SW 1271 (cell line): ENCODE data around the gene NDST1.

ENCODE experiments used
- DNase-seq, 2 experiments: peaks; one replicate each; lab custom pipeline; 2025; lab: John Stamatoyannopoulos, UW

NDST1 gene

DNA sequence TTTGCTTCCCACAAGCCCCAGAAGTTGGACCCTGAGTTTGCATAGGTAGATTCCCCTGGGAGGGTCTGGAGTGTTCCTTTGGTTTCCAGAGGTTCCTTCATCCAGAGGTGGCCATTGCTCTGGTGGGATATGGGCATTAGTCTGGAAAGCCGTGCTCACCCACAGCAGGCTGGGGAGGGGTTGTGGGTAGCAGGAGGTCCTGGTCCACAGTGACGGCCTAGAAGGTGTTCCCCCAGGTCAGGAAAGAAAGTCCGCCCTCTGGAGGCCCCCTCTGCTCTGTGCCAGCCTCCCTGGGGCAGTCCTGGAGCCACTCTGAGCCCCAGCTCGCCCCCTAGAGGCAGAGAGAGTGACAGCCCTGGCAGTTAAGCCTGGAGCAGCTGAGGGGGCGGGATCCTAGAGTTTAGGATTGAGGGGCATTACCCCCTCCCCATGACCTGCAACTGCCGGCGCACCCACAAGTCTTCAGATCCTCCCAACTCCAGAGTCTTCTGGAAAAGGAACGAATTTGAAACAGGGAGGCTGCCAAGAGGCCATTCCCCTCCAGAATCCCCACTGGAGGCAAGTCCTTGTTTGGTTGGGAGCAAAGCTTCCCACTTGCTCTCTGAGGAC lies 36.8 kb downstream of the NDST1 start:
- DNase-seq: peak; percentile 58 to 69

DNA sequence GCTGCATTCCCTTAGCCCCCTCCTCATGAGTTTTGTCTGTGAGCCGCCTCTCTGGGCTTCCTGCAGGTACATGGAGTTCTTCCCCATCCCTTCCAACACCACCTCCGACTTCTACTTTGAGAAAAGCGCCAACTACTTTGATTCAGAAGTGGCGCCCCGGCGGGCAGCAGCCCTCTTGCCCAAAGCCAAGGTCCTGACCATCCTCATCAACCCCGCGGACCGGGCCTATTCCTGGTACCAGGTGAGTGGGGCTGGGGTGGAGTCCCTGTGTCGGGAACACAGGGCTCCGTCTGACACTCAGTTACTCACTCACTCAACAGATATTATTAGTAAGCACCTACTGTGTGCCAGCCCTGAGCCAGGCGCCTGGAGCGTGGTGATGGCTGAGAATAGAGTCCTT lies 37.3 kb downstream of the NDST1 start:
- no peak for DNase-seq

DNA sequence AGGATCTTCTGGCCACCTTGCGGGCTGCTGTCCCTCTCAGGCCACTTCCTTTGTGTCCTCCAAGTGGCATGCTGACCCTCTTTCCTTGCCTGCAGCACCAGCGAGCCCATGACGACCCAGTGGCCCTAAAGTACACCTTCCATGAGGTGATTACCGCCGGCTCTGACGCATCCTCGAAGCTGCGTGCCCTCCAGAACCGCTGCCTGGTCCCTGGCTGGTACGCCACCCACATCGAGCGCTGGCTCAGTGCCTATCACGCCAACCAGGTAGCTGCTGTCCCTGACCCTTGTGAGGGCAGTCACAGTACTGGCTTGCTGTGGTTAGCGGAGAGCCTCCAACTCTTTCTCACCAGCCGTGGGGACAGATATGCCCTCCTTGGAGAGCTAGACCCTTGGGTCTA lies 40.2 kb downstream of the NDST1 start:
- no peak for DNase-seq

DNA sequence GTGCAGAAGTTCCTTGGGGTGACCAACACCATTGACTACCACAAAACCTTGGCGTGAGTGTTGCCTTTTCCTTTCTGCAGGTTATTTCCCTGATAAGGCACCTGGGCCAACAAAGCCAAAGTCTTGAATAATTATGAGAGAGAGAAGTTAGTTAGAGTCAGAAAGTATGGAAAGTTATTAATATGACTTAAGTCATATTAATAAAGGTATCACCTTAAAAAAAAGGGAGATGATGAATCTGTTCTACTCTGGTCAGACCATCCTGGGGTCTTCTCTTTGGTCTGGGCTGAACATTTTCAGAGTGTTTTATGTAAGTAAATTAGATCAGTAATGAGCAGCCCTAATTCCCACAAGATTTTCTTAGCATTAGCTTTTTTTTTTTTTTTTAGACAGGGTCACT lies 41.8 kb downstream of the NDST1 start:
- no peak for DNase-seq

DNA sequence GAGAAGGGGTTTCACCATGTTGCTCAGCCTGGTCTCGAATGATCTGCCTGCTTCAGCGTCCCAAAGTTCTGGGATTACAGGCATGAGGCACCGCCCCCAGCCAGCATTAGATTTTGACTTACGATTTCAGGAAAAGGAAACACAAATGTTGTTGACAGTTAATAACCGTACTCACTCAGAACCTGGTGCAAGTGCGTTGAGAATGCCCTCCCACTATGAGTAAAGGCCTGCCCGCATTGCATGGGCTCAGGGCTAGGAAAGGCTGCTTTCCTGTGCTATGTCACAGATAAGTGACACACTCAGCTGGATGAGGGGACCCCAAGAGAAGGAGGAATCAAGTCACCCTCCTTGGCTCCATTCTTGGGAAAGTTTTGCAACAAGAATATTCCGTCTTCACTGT lies 42.4 kb downstream of the NDST1 start:
- DNase-seq: no peak

DNA sequence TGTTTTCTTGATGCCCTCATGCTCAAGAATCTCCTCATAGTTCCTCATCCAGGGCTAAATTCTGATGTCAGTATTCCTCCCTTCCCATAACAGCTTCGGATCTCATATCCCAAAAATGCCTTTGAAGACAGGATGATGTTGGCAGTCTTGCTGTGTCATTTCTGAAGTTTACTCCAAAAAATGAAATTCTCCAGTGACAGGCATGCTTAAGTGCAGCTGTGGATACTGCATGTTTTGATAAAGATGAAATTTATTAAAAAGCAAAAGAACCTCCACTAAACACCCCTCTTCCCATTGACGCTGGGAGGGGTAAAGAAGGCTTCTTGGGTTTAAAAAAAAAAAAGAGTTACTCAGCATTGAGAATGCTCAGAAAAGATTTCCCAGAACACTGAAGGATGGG lies 43.1 kb downstream of the NDST1 start:
- no peak for DNase-seq

DNA sequence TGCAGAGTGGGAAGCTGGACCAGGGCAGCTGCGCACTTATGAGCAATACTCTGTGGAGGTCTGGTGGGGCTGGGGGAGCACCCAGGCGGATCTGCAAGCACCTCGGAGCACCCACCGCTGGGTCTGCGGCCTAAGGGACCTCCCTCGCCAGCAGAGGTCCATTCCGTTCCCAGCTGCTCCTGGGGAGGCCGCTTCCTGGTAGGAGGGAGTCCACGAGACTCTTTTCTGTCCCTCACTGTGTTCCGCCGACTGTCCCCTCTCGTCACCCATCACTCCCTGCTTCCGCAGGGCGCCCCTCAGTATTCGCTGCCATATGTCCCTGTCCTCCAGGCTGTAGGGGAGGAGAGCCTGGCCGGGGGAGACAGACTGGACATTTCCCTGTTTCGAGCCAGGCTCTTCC lies 45.5 kb downstream of the NDST1 start:
- no peak for DNase-seq

DNA sequence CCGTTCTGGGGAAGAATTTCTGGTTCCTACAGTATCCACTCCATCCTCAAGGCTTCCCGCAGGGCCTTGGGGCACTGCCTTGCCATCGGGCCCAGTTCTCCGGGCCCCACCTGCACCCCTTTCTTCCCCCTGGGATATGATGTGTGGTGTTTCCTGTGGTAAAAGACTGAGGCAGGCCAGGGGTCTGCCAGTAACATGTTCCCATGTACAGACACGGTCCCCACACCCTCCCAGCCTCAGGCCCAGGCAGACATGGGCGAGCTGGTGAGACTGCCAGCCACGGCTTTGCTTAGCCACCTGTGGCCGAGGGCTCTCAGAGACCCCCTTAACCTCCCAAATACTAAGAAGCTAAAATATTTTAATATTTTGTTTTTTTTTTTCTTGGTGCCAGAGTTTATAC lies 46.0 kb downstream of the NDST1 start:
- no peak for DNase-seq

DNA sequence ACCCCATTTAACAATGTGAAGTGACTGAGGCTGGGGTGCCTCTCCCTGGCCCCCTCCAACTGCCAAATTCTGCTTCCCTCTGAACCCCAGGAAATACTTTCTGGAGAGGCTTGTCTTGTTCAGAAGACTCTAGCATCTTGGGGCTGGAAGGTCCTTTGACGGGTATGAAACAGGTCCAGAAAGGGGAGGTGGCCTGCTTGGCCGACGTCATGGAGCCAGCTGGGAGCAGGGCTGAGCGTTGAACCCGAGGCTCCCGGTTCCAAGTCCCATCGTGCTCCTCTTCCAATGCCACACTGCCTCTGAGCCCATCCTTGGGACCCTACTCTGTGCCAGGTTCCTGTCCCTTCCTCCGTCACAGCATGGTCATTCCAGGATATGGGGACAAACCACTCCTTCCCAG lies 46.9 kb downstream of the NDST1 start:
- no peak for DNase-seq

DNA sequence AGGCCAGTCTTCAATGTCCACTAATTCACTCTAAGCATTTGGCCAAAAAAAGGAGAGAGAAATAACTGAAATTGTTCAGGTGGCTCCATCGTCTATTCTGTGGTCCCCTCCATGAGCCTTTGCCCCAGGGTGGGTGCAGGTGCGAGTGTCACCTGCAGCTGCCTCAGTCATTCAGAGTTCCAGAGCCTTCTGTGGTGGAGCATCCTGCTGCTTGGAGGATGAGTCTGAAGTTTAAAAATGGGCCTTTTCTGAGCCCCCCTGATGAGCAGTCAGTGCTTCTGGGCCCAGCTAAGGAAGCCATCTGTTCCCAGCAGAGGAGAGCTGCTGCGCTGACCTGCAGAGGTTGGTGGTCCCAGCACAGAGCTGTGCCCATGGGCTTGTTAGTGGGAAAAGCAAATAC lies 48.2 kb downstream of the NDST1 start:
- no peak for DNase-seq

DNA sequence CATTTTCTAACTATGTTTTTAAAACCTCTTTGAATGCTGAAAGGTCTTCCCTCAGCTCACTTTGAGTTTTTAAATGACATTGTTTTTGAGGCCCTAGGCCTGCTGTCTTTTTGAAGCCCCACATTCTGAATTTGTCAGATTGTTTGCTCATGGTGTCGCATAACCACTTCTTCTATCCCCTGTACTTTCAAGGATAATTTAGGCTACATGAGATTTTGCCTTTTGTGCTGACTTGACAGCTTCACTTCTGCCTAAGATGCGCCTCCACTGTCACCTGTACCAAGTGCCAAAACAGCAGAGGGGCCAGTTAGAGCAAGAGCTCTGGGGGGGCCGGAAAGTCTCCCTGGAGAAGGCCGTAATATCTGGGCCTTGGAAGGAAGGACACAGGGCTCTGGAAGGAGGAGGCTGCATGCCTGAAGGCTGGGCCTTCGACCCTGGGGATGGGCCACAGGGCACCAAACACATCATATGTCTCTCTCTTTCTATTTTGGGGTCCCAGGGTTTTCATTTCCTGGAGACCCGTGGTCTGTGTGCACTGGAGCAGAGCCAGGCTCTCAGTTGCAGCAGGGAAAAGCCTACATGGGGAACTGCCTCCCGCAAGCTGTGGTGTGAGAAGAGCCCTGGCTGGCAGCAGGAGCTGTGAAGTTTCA lies 49.1 kb downstream of the NDST1 start:
- DNase-seq: no peak

DNA sequence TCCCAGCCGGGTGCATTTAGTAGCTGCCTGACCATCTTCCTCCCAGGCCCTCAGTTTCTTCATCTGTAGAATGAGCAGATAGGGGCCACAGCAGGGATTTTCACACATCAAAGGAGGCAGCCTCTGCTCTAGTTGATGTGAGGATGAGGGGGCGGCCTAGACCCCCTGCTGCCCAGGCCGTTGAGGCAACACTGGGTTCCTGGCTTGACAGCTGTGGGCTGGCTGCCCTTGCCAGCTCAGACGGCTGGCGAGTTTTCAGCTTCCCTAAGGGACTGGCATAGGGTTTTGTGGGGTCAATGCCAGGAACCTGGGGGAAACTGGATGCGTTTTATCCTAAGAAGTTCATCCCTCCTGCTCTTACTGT lies 49.6 kb downstream of the NDST1 start:
- no peak for DNase-seq

DNA sequence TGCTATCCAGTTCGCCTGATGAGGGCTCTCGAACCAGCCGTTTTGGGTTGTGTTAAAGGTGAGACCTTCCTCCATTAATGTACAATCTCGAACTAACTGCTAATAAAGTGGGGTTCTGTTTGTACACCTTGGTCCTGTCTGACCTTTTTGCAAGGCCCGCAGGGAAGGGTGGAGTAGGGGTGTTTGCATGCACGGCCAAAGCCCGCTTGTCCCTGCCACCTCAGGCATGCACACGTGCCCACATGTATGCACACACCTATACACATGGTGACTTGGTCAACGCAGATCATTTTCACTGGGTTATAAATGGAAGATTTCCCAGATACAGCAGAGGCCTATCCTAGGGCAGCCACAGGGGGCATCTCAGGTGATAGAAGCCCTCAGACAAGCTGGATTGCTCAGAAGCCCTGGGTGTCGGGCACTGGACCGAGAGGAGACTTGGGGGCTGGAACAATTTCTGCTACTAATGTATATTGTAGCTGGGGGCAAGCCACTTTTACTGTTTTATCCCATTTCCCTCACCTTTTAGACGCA lies 50.2 kb downstream of the NDST1 start:
- no peak for DNase-seq

DNA sequence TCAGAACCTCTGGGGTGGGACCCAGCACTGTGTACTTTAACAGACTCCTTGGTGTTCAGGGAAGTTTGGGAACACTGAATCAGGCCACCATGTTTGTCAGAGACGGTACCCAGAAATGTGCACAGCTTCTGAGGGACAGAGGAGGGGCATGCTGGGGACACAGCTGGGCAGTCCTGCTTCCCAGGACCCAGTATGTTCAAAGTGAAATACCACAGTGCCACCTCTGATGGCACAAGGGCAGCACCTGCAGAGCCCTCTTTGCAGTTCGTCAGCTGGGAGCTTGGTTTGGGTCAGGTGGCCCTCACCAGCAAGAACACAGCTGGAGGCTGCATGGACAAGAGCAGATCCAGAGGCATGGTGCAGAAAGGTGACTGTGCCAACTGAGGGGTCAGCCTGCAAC lies 51.2 kb downstream of the NDST1 start:
- no peak for DNase-seq

DNA sequence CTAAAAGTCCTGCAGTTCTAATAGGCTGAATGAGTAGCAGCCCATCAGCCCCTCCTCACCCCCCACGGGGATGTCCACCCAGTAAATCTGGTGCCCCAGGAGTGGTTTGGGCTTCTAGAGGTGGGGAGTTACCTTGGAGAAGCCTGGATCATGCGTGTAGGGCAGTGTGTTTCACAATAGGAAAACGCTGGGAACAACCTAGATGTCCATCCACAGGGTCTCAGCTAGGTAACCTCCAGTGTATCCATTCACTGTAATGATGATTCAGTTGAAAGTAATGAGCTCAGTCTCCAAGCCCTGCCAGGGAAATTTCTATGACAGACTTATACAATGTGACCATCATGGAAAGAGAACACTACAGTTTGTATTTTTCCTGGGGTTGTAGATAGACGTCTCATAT lies 51.8 kb downstream of the NDST1 start:
- no peak for DNase-seq

DNA sequence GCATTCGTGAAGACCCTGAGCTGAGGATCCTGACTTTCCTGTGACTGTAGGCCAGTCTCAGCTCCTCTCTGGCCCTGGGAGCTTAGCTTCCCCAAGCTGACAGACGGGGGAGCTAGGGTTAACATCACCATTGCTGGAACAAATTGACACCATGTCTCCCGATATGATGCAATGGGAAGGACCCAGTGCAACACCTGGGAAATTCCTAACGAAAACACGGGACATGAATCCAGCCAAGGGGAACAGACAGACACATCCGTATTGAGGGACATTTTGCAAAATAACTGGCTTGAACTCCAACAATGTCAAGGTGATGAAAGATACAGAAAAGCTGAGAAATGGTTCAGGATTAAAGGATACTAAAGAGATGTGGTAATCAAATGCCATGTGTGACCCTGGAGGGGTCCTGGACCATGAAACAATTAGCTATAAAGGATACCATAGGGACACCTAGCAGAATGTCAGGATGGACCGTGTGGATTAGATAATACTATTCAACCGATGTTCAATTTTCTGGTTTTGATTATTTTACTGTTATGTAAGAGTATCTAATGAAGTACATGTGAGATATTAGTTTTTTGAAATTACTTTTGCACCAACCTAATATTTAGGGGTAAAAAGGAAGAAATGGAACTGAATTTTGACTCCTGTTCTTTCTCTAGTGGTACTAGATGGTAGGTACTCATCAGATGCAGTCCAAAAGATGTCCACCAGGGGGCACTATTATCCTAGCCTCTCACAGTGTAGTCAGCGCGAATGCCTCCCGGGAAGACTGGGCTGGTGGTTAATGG lies 52.7 kb downstream of the NDST1 start:
- peak in 1 of 2 experiments; percentile 79 for DNase-seq

DNA sequence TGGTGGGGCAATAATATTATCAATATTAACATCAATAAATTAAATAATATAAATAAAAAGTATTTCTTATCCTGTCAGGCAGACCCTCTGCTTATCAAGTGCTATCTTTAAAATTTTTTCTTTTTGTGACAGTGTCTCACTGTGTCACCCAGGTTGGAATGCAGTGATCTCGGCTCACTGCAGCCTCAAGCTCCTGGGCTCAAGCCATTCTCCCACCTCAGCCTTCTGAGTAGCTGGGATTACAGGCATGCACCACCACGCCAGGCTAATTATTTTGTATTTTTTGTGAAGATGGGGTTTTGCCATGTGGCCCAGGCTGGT lies 53.2 kb downstream of the NDST1 start:
- no peak for DNase-seq

DNA sequence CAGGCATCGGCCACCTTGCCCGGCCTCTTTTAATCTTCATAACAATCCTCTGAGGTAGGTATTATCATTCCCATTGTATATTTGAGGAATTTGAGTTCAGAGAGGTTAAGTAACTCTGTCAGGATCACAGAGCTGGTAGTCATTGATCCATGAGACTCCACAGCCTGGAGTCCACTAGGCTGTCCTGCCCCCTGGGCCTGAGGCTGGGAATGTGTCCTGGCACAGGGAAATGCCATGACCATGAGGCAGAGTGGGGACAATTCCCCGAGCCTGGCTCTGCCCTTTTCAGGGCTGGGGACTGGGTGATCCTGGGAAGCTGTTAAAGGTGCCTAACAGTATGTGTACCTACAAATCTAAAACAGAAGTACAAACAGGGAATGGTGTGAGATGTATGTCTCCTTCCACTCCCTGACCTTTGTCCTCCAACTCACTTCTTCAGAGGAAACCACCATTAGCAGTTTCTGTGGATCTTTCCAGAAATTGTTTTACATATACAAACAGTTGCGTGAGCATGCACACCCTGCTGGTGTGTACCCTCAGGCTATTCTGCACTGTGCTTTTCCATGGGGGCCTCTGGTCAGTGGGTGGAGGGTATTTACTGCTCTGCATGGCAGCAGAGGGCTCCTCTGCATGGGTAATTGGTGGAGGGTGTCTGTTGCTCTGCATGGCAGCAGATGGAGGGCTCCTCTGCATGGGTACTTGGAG lies 53.8 kb downstream of the NDST1 start:
- no peak for DNase-seq

DNA sequence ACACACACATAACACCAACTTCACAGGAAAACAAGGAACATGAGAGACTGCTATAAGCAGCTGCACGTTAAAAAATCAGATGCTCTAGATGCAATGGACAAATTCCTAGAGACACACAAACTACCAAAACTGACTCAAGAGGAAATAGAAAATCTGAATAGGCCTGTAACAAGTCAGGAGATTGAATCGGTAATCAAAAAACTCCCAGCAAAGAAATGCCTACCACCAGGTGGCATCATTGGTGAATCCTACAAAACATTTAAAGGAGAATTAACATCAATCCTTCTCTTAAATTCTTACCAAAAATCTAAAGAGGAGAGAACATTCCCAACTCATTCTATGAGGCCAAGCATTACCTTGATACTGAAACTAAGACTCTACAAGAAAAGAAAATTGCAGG lies 54.9 kb downstream of the NDST1 start:
- DNase-seq: peak in 1 of 2 experiments; percentile 72

DNA sequence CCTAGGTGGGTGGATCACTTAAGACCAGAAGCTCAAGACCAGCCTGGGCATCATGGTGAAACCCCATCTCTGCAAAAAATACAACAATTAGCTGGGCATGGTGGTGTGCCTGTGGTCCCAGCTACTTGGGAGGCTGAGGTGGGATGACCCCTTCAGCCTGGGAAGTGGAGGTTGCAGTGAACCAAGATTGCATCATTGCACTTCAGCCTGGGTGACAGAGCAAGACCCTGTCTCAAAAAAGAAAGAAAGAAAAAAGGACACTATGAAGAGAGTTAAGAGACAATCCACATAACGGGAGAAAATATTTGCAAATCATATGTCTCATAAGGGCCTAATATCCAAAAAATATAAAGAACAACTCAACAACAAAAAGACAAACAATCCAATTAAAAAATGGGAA lies 57.9 kb downstream of the NDST1 start:
- DNase-seq: no peak

DNA sequence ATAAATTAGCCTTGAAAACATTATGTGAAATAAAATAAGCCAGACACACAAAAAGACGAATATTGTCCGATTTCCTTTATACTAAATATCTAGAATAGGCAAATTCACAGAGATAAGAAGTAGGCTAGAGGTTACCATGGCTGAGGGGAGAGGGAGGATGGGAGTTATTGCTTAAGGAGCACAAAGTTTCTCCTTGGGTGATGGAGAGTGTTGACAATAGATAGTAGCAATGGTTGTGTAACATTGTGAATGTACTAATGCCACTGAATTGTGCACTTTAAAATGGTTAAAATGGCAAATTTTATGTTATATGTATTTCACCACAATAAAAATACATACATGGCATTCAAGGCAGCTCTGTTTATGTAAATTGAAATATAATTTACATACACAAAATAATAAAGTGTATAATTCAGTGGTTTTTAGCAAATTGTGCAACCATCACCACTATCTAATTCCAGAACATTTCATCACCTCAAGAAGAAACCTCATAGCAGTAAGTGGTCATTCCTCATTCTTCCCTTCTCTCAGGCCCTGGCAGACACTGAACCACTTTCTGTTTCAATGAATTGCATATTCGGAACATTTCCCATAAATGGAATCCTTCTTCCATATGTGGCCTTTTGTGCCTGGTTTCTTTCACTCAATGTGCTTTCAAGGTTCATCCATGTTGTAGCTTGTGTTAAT lies 59.2 kb downstream of the NDST1 start:
- DNase-seq: no peak

DNA sequence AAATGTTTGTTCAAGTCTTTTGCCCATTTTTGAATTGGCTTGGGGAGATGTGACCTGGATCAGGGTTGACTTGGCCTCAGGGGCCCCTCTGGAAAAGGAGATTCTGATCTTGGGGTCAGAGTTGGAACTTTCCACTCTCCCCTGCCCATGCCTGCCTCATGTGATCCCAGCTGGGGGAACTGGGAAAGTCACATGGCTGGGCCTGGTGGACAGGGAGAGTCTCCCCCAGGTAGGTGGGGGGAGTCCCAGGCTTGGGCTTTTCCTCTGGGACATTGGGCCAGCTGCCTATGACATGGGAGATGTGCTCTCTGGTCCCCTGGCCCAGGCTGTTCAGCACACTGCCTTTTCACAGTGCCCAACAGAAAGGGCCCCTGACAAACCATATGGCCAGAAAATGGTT lies 60.7 kb downstream of the NDST1 start:
- no peak for DNase-seq
